Sigmoid colon (tissue), 4 donors: Measurements from ENCODE around the gene PRUNE2.
"Not testable (repeated sequence)": the region's sequence is repeated elsewhere in the genome, so short reads cannot be mapped to it uniquely, and the experiment has no call there.

Source experiments
- EP300 ChIP-seq, 4 donors: sonication (generic); formaldehyde crosslinking; IDR thresholded peaks; one replicate each; pipeline ENCODE4 v1.6.1; 2017; ENCODE audit warnings: antibody characterized with exemption in 4 of 4
- POLR2A ChIP-seq, 2 donors: fragments of 450-650 bp; IDR thresholded peaks; one replicate each; pipeline ENCODE4 v1.6.1; 2016; ENCODE audit warnings: antibody characterized with exemption in 2 of 2, mild to moderate bottlenecking in 2 of 2, moderate library complexity in 2 of 2
- POLR2AphosphoS5 ChIP-seq, 4 donors: sonication (generic); formaldehyde crosslinking; IDR thresholded peaks; one replicate each; pipeline ENCODE4 v1.6.1; 2017; ENCODE audit warnings: antibody characterized with exemption in 4 of 4
- TF ChIP-seq, protein P1 (sequence below), 4 experiments: fragments of 450-650 bp in 3 of 4; fragments of 200-600 bp in 1 of 4; IDR thresholded peaks; one replicate each; pipeline ENCODE4 v1.5.1; 2016 to 2019; ENCODE audit warnings: antibody characterized with exemption in 4 of 4, mild to moderate bottlenecking in 3 of 4, moderate library complexity in 2 of 4

DNA sequence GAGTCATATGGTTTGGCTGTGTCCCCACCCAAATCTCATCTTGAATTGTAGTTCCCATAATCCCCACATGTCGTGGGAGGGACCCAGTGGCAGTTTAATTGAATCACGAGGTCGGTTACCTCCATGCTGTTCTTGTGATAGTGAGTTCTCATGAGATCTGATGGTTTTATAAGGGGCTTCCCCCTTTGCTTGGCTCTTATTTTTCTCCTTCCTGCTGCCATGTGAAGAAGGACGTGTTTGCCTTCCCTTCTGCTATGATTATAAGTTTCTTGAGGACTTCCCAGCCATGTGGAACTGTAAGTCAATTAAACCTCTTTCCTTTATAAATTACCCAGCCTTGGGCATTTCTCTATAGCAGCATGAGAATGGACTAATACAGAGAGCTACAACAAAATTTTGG is 163.0 kb downstream of the PRUNE2 start:
- TF ChIP-seq POLR2AphosphoS5, POLR2A, EP300 (IDR thresholded peaks at IDR 0.05): not testable (repeated sequence)
- TF ChIP-seq, protein P1, sequence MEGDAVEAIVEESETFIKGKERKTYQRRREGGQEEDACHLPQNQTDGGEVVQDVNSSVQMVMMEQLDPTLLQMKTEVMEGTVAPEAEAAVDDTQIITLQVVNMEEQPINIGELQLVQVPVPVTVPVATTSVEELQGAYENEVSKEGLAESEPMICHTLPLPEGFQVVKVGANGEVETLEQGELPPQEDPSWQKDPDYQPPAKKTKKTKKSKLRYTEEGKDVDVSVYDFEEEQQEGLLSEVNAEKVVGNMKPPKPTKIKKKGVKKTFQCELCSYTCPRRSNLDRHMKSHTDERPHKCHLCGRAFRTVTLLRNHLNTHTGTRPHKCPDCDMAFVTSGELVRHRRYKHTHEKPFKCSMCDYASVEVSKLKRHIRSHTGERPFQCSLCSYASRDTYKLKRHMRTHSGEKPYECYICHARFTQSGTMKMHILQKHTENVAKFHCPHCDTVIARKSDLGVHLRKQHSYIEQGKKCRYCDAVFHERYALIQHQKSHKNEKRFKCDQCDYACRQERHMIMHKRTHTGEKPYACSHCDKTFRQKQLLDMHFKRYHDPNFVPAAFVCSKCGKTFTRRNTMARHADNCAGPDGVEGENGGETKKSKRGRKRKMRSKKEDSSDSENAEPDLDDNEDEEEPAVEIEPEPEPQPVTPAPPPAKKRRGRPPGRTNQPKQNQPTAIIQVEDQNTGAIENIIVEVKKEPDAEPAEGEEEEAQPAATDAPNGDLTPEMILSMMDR (IDR thresholded peaks at IDR 0.05): not testable (repeated sequence)
